ENCODE results near the gene ARHGAP18. TPM values are rescaled to one million over a fixed set of nuclear protein-coding genes. Genes with fewer than 3 reads are reported as not detected.

ARHGAP18 gene
- total and polyA plus RNA-seq, 2 of the 13 experiments (the other 11 are each of a cell fraction or from before 2014, with no cell fraction given) = 58.2 to 115 TPM

DNA sequence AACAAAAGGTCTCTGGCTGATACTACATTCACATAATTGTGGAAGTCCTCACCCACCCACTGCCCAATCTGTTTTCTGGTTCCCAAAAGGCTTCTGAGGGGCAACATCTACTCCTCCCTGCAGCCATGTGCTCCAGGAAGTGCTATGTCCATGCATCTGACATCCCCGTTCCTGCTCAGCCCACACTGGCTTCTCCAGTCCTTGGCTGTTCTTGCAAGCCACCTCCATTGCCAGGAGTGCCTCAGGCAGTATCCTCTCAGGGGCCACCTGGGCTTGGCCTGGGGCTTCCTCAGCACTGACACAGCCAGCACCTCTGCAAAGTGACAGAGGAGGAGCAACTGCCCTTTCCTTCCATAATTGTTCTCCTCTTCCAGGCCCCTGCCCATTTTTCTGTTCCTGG, 18.3 kb downstream of the ARHGAP18 start:
- DNase-seq (ENCODE audit: low spot score) (no peak), ATAC-seq (peak; percentile 21), FAIRE-seq (no peak)
- ChIA-PET CTCF (ENCODE audit: low intra/inter-chr PET ratio, low total read pairs) (no interaction called here), POLR2A (no interaction called here)
- no TSS peak for BruUV-seq (replicated peaks)
- peak overlapping the region; percentile 89 for H3K27ac ChIP-seq (ENCODE audit: extremely low read length, insufficient read depth, low read length)
- no peak overlapping the region; the same call in 1 of the 2 replicates for H3K9ac ChIP-seq (ENCODE audit: insufficient read depth, low read depth, low read length)
- H3K4me1 ChIP-seq (ENCODE audit: insufficient read depth, low read length) = peaks cover 99% of the 10 kb centered on the region
- H3K27me3 ChIP-seq (ENCODE audit: control insufficient read depth in 1 of 2, insufficient read depth in 2 of 2, low read length in 2 of 2) = no peaks in the 10 kb centered on the region
- H3K4me2 ChIP-seq (ENCODE audit: low read depth, low read length) = peak overlapping the region; percentile 38; the same call in 1 of the 2 replicates
- no peak overlapping the region for H2AFZ ChIP-seq (ENCODE audit: low read length)
- H3K79me2 ChIP-seq (ENCODE audit: insufficient read depth, low read length) = peaks cover 89% of the 10 kb centered on the region
- H3K9me3 ChIP-seq (ENCODE audit: low read length) = no peaks in the 10 kb centered on the region
- WGBS (ENCODE audit: low lambda C conversion rate) = 73% methylated on average over 1 of the region's 1 CpG
- H4K20me1 ChIP-seq (ENCODE audit: insufficient read depth, low read length) = no peaks in the 10 kb centered on the region
- intact Hi-C loops (cut with micrococcal nuclease; ENCODE audit: unreplicated experiment) = no loop called here
- H3K36me3 ChIP-seq (replicated peaks in 1 of 2; ENCODE audit: control insufficient read depth in 1 of 2, insufficient read depth in 2 of 2, low read length in 2 of 2) = peaks cover 5 to 26% of the 10 kb centered on the region in 2 experiments
- H3K4me3 ChIP-seq (replicated peaks in 1 of 3; ENCODE audit: insufficient read depth in 1 of 3, low read depth in 2 of 3, low read length in 3 of 3) = no peak overlapping the region
- in situ Hi-C loops (cut with HindIII; ENCODE audit: extremely low pct_ligation_motif_present, low pct_unique_long_range_greater_than_20kb) = no loop called here
- peak; percentile 38; the same call in 1 of the 2 replicates for TF ChIP-seq AHDC1 (CRISPR knock-in tag; IDR thresholded peaks at IDR 0.05; ENCODE audit: borderline replicate concordance)
- no peak for TF ChIP-seq KAT7 (CRISPR knock-in tag; IDR thresholded peaks at IDR 0.05; ENCODE audit: borderline replicate concordance)
- TF ChIP-seq NFKBIZ (CRISPR knock-in tag; IDR thresholded peaks at IDR 0.05) = 0 out of 2 replicates have a peak, but pooled peaks have one; percentile 30
- 0 out of 2 replicates have a peak, but pooled peaks have one; percentile 28 for TF ChIP-seq ZNF501 (CRISPR knock-in tag; IDR thresholded peaks at IDR 0.05)
- no peak for TF ChIP-seq SATB2 (CRISPR knock-in tag; IDR thresholded peaks at IDR 0.05)
- TF ChIP-seq ZNF687 (CRISPR knock-in tag; IDR thresholded peaks at IDR 0.05) = peak; percentile 83
- TF ChIP-seq SALL1 (CRISPR knock-in tag; IDR thresholded peaks at IDR 0.05) = 0 out of 2 replicates have a peak, but pooled peaks have one; percentile 14
- no peak for TF ChIP-seq FLYWCH1 (CRISPR knock-in tag; IDR thresholded peaks at IDR 0.05)
- 0 out of 2 replicates have a peak, but pooled peaks have one; percentile 27 for TF ChIP-seq ZBTB26 (CRISPR knock-in tag; IDR thresholded peaks at IDR 0.05; ENCODE audit: borderline replicate concordance)
- TF ChIP-seq RNF2 (conservative IDR thresholded peaks at IDR 0.05; ENCODE audit: low read depth) = no peak
- TF ChIP-seq GATAD1 (CRISPR knock-in tag; IDR thresholded peaks at IDR 0.05) = no peak
